ENCODE data around the gene SP140. TPM values are rescaled to one million over a fixed set of nuclear protein-coding genes. Genes with fewer than 3 reads are reported as not detected.
A peak's percentile ranks its signal among the peaks of the same experiment; 100 is the strongest.

The SP140 gene
- total and polyA plus RNA-seq, 2 experiments from 2014 or later: 0.24 to 0.70 TPM

DNA sequence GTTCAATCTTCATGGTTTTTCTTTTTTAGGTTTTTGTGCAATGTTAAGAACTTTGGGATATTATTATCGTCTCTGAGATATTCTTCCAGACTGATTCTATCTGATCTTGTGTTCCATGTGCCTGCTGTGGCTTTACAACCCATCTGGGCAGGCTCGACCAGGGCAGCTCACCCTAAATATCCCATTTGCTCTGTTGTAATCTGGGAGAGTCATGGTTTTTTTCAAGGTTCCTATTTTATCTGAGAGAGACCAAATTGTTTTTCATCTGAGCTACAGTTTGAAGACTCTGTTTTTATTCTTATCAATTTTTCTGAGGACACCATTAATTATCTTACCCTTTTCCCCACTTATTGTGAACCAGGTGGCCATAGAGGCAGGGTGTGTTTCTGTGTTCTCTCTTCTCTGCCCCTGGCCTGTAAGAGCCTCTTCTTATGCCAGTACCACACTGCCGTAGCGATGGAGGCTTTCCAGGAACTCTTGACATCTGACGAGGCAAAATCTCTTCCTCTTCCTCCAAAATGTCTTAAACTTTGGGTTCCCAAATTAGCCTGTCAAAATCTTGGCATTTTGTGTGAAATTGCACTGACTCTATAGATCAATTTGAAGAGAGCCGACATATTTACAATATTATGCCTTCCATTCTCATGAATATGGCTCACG lies 104.5 kb downstream of the SP140 start:
- ATAC-seq: no peak
- H3K36me3 Mint-ChIP-seq (ENCODE audit: low read depth): no peaks in the 10 kb centered on the region
- no peaks in the 10 kb centered on the region for H3K9me2 ChIP-seq (ENCODE audit: insufficient read depth)

More for the DNA sequence above, 104.5 kb downstream of the SP140 start:
- Histone ChIP-seq H3K4me3 (no peak overlapping the region), H4K20me1 (replicated peaks; ENCODE audit: insufficient read depth) (no peaks in the 10 kb centered on the region), H3K79me2 (replicated peaks; ENCODE audit: insufficient read depth) (no peaks in the 10 kb centered on the region), H3K36me3 (ENCODE audit: insufficient read depth) (no peaks in the 10 kb centered on the region), H3K4me1 (ENCODE audit: insufficient read depth) (0 out of 2 replicates have a peak, but pooled peaks cover 2% of the 10 kb centered on the region), H2AFZ (0 out of 2 replicates have a peak overlapping the region, but pooled peaks have one; percentile 56), H3K27me3 (ENCODE audit: insufficient read depth) (no peaks in the 10 kb centered on the region), H3K4me2 (no peak overlapping the region), H3K27ac (ENCODE audit: low read depth) (no peak overlapping the region), H3F3A (replicated peaks; ENCODE audit: low read depth) (no peaks in the 10 kb centered on the region)
- peaks cover 6% of the 10 kb centered on the region; the same call in 2 of the 3 replicates for H3K4me1 Mint-ChIP-seq
- peaks cover 4% of the 10 kb centered on the region; the same call in 2 of the 3 replicates for H3K9me3 Mint-ChIP-seq
- no peak for TF ChIP-seq EZH2 (IDR thresholded peaks at IDR 0.05; ENCODE audit: low read depth, unreplicated experiment)
- TF ChIP-seq, protein P1, sequence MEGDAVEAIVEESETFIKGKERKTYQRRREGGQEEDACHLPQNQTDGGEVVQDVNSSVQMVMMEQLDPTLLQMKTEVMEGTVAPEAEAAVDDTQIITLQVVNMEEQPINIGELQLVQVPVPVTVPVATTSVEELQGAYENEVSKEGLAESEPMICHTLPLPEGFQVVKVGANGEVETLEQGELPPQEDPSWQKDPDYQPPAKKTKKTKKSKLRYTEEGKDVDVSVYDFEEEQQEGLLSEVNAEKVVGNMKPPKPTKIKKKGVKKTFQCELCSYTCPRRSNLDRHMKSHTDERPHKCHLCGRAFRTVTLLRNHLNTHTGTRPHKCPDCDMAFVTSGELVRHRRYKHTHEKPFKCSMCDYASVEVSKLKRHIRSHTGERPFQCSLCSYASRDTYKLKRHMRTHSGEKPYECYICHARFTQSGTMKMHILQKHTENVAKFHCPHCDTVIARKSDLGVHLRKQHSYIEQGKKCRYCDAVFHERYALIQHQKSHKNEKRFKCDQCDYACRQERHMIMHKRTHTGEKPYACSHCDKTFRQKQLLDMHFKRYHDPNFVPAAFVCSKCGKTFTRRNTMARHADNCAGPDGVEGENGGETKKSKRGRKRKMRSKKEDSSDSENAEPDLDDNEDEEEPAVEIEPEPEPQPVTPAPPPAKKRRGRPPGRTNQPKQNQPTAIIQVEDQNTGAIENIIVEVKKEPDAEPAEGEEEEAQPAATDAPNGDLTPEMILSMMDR (conservative IDR thresholded peaks at IDR 0.05; ENCODE audit: low read depth in 2 of 2): no peak
- no peak for TF ChIP-seq EZH2phosphoT487 (IDR thresholded peaks at IDR 0.05; ENCODE audit: unreplicated experiment)
- TF ChIP-seq ZNF331 (CRISPR knock-in tag; IDR thresholded peaks at IDR 0.05; ENCODE audit: low read depth): no peak
- TF ChIP-seq, protein P2, sequence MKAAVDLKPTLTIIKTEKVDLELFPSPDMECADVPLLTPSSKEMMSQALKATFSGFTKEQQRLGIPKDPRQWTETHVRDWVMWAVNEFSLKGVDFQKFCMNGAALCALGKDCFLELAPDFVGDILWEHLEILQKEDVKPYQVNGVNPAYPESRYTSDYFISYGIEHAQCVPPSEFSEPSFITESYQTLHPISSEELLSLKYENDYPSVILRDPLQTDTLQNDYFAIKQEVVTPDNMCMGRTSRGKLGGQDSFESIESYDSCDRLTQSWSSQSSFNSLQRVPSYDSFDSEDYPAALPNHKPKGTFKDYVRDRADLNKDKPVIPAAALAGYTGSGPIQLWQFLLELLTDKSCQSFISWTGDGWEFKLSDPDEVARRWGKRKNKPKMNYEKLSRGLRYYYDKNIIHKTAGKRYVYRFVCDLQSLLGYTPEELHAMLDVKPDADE (IDR thresholded peaks at IDR 0.05): no peak
- TF ChIP-seq, protein P3, sequence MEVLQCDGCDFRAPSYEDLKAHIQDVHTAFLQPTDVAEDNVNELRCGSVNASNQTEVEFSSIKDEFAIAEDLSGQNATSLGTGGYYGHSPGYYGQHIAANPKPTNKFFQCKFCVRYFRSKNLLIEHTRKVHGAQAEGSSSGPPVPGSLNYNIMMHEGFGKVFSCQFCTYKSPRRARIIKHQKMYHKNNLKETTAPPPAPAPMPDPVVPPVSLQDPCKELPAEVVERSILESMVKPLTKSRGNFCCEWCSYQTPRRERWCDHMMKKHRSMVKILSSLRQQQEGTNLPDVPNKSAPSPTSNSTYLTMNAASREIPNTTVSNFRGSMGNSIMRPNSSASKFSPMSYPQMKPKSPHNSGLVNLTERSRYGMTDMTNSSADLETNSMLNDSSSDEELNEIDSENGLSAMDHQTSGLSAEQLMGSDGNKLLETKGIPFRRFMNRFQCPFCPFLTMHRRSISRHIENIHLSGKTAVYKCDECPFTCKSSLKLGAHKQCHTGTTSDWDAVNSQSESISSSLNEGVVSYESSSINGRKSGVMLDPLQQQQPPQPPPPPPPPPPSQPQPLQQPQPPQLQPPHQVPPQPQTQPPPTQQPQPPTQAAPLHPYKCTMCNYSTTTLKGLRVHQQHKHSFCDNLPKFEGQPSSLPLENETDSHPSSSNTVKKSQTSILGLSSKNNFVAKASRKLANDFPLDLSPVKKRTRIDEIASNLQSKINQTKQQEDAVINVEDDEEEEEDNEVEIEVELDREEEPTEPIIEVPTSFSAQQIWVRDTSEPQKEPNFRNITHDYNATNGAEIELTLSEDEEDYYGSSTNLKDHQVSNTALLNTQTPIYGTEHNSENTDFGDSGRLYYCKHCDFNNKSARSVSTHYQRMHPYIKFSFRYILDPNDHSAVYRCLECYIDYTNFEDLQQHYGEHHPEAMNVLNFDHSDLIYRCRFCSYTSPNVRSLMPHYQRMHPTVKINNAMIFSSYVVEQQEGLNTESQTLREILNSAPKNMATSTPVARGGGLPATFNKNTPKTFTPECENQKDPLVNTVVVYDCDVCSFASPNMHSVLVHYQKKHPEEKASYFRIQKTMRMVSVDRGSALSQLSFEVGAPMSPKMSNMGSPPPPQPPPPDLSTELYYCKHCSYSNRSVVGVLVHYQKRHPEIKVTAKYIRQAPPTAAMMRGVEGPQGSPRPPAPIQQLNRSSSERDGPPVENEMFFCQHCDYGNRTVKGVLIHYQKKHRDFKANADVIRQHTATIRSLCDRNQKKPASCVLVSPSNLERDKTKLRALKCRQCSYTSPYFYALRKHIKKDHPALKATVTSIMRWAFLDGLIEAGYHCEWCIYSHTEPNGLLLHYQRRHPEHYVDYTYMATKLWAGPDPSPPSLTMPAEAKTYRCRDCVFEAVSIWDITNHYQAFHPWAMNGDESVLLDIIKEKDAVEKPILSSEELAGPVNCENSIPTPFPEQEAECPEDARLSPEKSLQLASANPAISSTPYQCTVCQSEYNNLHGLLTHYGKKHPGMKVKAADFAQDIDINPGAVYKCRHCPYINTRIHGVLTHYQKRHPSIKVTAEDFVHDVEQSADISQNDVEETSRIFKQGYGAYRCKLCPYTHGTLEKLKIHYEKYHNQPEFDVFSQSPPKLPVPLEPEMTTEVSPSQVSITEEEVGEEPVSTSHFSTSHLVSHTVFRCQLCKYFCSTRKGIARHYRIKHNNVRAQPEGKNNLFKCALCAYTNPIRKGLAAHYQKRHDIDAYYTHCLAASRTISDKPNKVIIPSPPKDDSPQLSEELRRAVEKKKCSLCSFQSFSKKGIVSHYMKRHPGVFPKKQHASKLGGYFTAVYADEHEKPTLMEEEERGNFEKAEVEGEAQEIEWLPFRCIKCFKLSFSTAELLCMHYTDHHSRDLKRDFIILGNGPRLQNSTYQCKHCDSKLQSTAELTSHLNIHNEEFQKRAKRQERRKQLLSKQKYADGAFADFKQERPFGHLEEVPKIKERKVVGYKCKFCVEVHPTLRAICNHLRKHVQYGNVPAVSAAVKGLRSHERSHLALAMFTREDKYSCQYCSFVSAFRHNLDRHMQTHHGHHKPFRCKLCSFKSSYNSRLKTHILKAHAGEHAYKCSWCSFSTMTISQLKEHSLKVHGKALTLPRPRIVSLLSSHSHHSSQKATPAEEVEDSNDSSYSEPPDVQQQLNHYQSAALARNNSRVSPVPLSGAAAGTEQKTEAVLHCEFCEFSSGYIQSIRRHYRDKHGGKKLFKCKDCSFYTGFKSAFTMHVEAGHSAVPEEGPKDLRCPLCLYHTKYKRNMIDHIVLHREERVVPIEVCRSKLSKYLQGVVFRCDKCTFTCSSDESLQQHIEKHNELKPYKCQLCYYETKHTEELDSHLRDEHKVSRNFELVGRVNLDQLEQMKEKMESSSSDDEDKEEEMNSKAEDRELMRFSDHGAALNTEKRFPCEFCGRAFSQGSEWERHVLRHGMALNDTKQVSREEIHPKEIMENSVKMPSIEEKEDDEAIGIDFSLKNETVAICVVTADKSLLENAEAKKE (CRISPR knock-in tag; IDR thresholded peaks at IDR 0.05): no peak
- TF ChIP-seq STAT1 (IDR thresholded peaks at IDR 0.05; ENCODE audit: unreplicated experiment): no peak
- TF ChIP-seq, protein P4, sequence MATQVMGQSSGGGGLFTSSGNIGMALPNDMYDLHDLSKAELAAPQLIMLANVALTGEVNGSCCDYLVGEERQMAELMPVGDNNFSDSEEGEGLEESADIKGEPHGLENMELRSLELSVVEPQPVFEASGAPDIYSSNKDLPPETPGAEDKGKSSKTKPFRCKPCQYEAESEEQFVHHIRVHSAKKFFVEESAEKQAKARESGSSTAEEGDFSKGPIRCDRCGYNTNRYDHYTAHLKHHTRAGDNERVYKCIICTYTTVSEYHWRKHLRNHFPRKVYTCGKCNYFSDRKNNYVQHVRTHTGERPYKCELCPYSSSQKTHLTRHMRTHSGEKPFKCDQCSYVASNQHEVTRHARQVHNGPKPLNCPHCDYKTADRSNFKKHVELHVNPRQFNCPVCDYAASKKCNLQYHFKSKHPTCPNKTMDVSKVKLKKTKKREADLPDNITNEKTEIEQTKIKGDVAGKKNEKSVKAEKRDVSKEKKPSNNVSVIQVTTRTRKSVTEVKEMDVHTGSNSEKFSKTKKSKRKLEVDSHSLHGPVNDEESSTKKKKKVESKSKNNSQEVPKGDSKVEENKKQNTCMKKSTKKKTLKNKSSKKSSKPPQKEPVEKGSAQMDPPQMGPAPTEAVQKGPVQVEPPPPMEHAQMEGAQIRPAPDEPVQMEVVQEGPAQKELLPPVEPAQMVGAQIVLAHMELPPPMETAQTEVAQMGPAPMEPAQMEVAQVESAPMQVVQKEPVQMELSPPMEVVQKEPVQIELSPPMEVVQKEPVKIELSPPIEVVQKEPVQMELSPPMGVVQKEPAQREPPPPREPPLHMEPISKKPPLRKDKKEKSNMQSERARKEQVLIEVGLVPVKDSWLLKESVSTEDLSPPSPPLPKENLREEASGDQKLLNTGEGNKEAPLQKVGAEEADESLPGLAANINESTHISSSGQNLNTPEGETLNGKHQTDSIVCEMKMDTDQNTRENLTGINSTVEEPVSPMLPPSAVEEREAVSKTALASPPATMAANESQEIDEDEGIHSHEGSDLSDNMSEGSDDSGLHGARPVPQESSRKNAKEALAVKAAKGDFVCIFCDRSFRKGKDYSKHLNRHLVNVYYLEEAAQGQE (IDR thresholded peaks at IDR 0.05; ENCODE audit: unreplicated experiment): no peak
- TF ChIP-seq NANOG (IDR thresholded peaks at IDR 0.05; ENCODE audit: borderline replicate concordance): no peak
- TF ChIP-seq JUNB (IDR thresholded peaks at IDR 0.05; ENCODE audit: unreplicated experiment): no peak
- TF ChIP-seq ZNF114 (CRISPR knock-in tag; IDR thresholded peaks at IDR 0.05): no peak
- TF ChIP-seq POLR2AphosphoS5 (IDR thresholded peaks at IDR 0.05; ENCODE audit: low read depth): no peak
- no peak for TF ChIP-seq CREB1 (CRISPR knock-in tag; IDR thresholded peaks at IDR 0.05; ENCODE audit: low read depth)
- no peak overlapping the region for H3K27ac Mint-ChIP-seq
- DNase-seq (ENCODE audit: low spot score): no peak
- H3K4me3 Mint-ChIP-seq: no peak overlapping the region
- H3K27me3 Mint-ChIP-seq (ENCODE audit: insufficient read depth, low read depth, poor library complexity): peaks cover 12% of the 10 kb centered on the region

Data from GM23338 (cell line).